NCI-H460 (cell line): Measurements from ENCODE around the gene ZFTA. TPM values are rescaled to one million over a fixed set of nuclear protein-coding genes. Genes with fewer than 3 reads are reported as not detected.
"Not testable (repeated sequence)": the region's sequence is repeated elsewhere in the genome, so short reads cannot be mapped to it uniquely, and the experiment has no call there.

Source experiments
- DNase-seq: peaks from one replicate; pipeline ENCODE4 v3.0.0-alpha.2; 2016; ENCODE audit warnings: low read depth; ENCODE audit errors: extremely low read depth
- polyA plus RNA-seq: library from polyadenylated mRNA; depleted of rRNA; stranded (reverse); fragments of >200 nt; gene quantifications from 2 replicates; pipeline ENCODE4 v1.2.3, GENCODE V29; 2014; cell fraction: nucleus; rRNA removed
- total RNA-seq: library from RNA; depleted of rRNA; stranded (reverse); fragments of >200 nt; shearing (Covaris generic); gene quantifications from 2 replicates; pipeline ENCODE4 v1.2.3, GENCODE V29; 2014; rRNA removed

Gene ZFTA
- total RNA-seq: 5.3 and 5.6 TPM in 2 replicates
- polyA plus RNA-seq: 7.8 and 20.9 TPM in 2 replicates

- DNase-seq: peak; percentile 24
Measured at GRCh38 chr11:63768237-63769041, at the start of gene ZFTA. TSS of gene ZFTA (minus strand) at chr11:63768775. CDS start at chr11:63768622, 153 bp downstream.

- DNase-seq: no peak
Measured at GRCh38 chr11:63817758-63818498, 49.4 kb upstream of the ZFTA start.

- no peak for DNase-seq
Measured at GRCh38 chr11:63816732-63817131, 48.2 kb upstream of the ZFTA start.

- DNase-seq: no peak
Measured at GRCh38 chr11:63816166-63816565, 47.6 kb upstream of the ZFTA start.

- DNase-seq: no peak
Measured at GRCh38 chr11:63814383-63814736, 45.8 kb upstream of the ZFTA start.

- DNase-seq: no peak
Measured at GRCh38 chr11:63813563-63814382, 45.2 kb upstream of the ZFTA start.

GRCh38 chr11:63813035-63813562 is 44.5 kb upstream of the ZFTA start, which contains the start of gene SPINDOC:
TSS of gene SPINDOC (plus strand) at chr11:63813456. CDS start at chr11:63813687, 231 bp downstream.
- DNase-seq: peak; percentile 50

- DNase-seq: no peak
Measured at GRCh38 chr11:63811522-63811921, 42.9 kb upstream of the ZFTA start.

GRCh38 chr11:63810383-63810782 is 41.8 kb upstream of the ZFTA start:
- not testable (repeated sequence) for DNase-seq

GRCh38 chr11:63805844-63806415 is 37.4 kb upstream of the ZFTA start:
- DNase-seq: no peak

GRCh38 chr11:63804259-63804658 is 35.7 kb upstream of the ZFTA start:
- no peak for DNase-seq

GRCh38 chr11:63802637-63803414 is 34.3 kb upstream of the ZFTA start:
- no peak for DNase-seq

GRCh38 chr11:63800921-63801320 is 32.3 kb upstream of the ZFTA start:
- DNase-seq: no peak

- no peak for DNase-seq
Measured at GRCh38 chr11:63795066-63795465, 26.5 kb upstream of the ZFTA start.

GRCh38 chr11:63793161-63793560 is 24.6 kb upstream of the ZFTA start:
- no peak for DNase-seq

- no peak for DNase-seq
Measured at GRCh38 chr11:63791495-63792167, 23.1 kb upstream of the ZFTA start.

- DNase-seq: no peak
Measured at GRCh38 chr11:63785823-63786222, 17.2 kb upstream of the ZFTA start.

GRCh38 chr11:63783925-63784592 is 15.5 kb upstream of the ZFTA start:
- DNase-seq: no peak
